Activated T-cell treated with anti-CD3 and anti-CD28 coated beads, Interleukin-2, amount 50 U/mL, for 4 hours (primary cell): ENCODE results near the gene CCIN. TPM values are rescaled to one million over a fixed set of nuclear protein-coding genes. Genes with fewer than 3 reads are reported as not detected.
A peak's percentile ranks its signal among the peaks of the same experiment; 100 is the strongest.

ENCODE experiments used
- ATAC-seq, 2 donors: fragments of 200-7000 bp; cut with Tn5 transposase; one replicate each; pipeline ENCODE4 v1.10.0; 2021
- DNase-seq: peaks from one replicate; pipeline ENCODE4 v3.0.0-alpha.2; 2020
- H3K27me3 Mint-ChIP-seq: one replicate; pipeline ENCODE4 v1.8.0; 2021; ENCODE audit warnings: low read depth, mixed read lengths
- H3K36me3 Mint-ChIP-seq: one replicate; pipeline ENCODE4 v1.8.0; 2022; ENCODE audit warnings: mixed read lengths; ENCODE audit not compliant: insufficient read depth
- H3K4me1 Mint-ChIP-seq: one replicate; pipeline ENCODE4 v1.8.0; 2021; ENCODE audit warnings: low read depth, mixed read lengths
- H3K4me3 Mint-ChIP-seq: one replicate; pipeline ENCODE4 v1.8.0; 2021; ENCODE audit warnings: mild to moderate bottlenecking, moderate library complexity, mixed read lengths
- H3K9me3 Mint-ChIP-seq: one replicate; pipeline ENCODE4 v1.8.0; 2021; ENCODE audit warnings: mixed read lengths
- total RNA-seq, 3 donors: library from RNA; stranded (reverse); gene quantifications; one replicate each; pipeline ENCODE4 v1.2.1, GENCODE V29; 2021

CCIN gene
- total RNA-seq, 3 donors from 2014 or later: not detected

DNA sequence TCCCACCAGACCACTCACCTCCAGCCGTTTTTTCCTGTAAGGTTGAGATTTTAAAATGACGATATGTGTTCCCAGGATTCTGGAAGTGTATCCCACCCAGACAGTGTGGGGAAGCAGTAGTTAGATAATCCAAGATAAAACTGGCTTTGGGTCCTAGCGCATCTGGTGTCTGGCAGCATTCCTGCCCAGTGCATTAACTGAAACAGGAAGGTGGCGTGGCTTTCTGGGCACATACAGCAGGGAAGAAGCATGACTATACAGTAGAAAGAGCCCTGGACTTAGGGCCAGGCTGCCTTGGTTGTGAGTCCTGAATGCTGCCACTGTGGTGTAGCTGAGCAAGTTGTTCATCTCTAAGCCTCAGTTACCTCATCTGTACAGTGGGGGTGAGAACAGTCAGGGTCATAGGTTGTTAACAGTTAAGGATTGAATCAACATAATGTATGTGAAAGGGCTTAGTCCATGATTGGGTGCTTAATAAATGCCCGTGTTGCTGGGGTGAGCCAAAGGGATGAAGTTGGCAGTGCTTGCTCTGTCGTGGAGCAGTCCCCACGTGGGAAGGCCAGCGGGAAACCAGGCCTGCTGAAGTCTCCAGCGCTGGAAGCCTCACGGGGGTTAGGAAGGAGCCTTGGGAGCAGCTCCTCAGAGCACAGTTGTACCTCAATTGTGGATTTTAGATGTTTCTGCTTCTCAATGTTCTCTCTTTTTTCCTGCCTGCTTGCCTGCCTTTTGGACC is 39.5 kb downstream of the CCIN start:
- H3K9me3 Mint-ChIP-seq: no peaks in the 10 kb centered on the region
- peaks cover 52% of the 10 kb centered on the region for H3K4me1 Mint-ChIP-seq
- DNase-seq (no peak), ATAC-seq (no peak)
- no peak overlapping the region for H3K4me3 Mint-ChIP-seq
- H3K36me3 Mint-ChIP-seq: peaks cover 54% of the 10 kb centered on the region
- H3K27me3 Mint-ChIP-seq: no peaks in the 10 kb centered on the region

DNA sequence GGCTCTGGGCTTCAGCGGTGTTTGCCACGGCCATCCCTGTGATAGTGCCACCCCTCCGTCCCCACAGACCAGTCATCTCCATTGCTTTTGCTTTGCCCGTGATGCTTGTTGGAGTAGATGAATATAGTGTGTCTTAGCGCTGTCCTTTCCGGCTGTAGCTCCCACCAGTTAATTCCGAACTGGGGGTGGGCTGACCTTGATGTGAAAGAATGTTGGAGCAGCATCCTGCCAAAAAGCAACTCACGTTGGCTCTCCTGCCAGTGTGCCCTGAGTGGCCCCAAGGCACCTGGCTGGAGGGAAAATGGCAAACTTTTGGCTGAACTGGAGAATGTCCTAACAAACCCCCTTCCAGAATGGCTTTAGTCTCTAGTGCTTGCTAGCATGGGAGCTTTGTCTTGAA is 41.5 kb downstream of the CCIN start:
- H3K4me3 Mint-ChIP-seq: no peak overlapping the region
- H3K9me3 Mint-ChIP-seq: no peaks in the 10 kb centered on the region
- no peaks in the 10 kb centered on the region for H3K27me3 Mint-ChIP-seq
- DNase-seq (no peak), ATAC-seq (no peak)
- peaks cover 59% of the 10 kb centered on the region for H3K4me1 Mint-ChIP-seq
- H3K36me3 Mint-ChIP-seq: peaks cover 51% of the 10 kb centered on the region

DNA sequence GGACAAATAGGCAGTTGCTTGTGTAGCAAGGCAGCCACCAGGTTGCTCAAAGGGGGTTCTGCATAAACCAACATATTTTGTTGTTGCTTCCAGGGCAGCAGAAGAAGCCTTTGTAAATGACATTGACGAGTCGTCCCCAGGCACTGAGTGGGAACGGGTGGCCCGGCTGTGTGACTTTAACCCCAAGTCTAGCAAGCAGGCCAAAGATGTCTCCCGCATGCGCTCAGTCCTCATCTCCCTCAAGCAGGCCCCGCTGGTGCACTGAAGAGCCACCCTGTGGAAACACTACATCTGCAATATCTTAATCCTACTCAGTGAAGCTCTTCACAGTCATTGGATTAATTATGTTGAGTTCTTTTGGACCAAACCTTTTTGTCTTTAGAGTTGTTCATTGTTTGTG is 42.3 kb downstream of the CCIN start:
- Mint-ChIP-seq H3K36me3 (peaks cover 49% of the 10 kb centered on the region), H3K27me3 (no peaks in the 10 kb centered on the region), H3K4me1 (peaks cover 59% of the 10 kb centered on the region), H3K4me3 (no peak overlapping the region), H3K9me3 (no peaks in the 10 kb centered on the region)
- DNase-seq (no peak), ATAC-seq (no peak)

DNA sequence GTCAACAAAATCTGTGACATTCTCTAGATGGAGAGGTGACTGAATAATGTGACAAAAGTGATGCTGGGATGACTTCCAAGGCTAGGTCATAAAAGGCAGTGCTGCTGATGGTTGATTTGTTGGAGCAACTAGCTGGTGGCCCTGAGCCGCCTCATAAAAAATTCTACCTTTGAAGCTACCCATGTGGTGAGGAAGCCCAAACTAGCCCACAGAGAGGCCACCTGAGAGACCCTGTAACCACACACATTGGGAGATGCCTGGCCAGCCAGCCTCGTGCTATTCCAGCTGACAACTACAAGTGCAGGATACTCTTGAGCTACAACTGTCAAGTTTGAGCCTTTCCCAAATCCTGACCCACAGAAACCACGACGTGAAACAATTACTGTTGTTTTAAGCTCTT is 44.2 kb downstream of the CCIN start:
- Mint-ChIP-seq H3K4me1 (peaks cover 55% of the 10 kb centered on the region), H3K4me3 (no peak overlapping the region), H3K36me3 (peaks cover 37% of the 10 kb centered on the region), H3K9me3 (no peaks in the 10 kb centered on the region), H3K27me3 (no peaks in the 10 kb centered on the region)
- ATAC-seq: no peak
- no peak for DNase-seq

DNA sequence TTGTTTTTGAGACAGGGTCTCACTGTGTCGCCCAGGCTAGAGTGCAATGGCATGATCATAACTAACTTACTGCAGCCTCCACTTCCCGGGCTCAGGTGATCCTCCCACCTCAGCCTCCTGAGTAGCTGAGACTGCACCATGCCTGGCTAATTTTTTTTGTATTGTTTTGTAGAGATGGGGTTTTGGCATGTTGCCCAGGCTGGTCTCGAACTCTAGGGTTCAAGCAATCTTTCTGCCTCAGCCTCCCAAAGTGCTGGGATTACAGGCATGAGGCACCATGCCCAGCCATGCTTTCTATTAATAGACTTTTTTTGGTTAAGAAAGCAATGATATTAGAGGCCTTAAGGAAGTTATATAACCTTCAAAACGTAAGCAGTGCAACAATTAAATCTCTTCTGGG is 44.8 kb downstream of the CCIN start:
- DNase-seq (no peak), ATAC-seq (no peak)
- Mint-ChIP-seq H3K4me3 (no peak overlapping the region), H3K4me1 (peaks cover 56% of the 10 kb centered on the region), H3K36me3 (peaks cover 36% of the 10 kb centered on the region), H3K27me3 (no peaks in the 10 kb centered on the region), H3K9me3 (no peaks in the 10 kb centered on the region)

DNA sequence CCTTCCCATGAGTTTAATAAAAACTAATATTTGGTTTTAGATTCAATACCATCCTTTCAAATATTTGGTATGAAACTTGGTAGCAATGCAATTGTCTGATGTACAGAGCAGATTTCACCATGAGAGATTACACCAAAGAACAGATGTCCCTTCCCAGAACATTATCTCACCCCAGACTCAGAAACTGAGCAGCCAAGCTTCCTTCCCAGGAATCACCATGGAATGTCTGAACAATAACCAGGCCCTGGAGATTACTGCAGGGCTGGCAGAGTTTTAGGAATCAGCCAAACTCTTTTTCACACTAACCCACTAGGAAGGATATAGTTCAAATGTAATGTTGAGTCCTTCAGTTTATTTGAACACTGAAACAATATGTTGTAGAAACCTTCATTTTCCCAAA is 45.4 kb downstream of the CCIN start:
- Mint-ChIP-seq H3K9me3 (no peaks in the 10 kb centered on the region), H3K4me3 (no peak overlapping the region), H3K4me1 (peaks cover 54% of the 10 kb centered on the region), H3K27me3 (no peaks in the 10 kb centered on the region), H3K36me3 (peaks cover 35% of the 10 kb centered on the region)
- no peak for ATAC-seq
- no peak for DNase-seq

DNA sequence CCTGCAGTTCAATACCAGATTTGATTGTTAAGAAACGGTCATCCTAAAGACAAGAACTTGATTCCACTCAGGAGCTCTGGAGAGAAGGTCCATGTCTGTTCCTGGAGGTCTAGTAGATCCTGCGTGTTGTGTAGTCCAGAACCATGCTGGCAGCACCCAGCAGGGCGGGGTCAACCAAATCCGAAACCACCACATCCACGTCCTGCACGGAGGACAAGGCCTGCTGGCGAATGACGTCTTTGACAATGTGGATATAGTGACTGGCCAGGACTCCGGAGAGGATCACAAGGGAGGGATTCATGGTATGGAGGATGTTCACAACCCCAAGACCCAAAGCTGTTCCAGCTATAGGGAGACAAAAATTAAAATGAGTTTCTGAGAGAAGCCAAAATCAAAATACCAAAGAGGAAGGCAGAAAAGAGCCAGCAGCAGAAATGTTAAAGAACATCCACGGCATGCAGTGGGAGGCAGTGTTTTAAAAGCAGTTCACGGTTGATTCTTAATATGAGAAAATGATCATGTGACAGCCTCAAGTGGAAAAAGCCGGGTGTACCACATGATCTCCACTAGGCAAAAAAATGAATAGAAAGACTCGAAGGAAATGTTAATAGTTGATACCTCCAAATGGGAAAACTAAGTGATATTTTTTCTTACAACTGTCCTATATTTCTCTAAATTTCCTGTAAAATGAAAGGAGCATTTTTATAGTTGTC is 48.2 kb downstream of the CCIN start:
- Mint-ChIP-seq H3K36me3 (peaks cover 28% of the 10 kb centered on the region), H3K27me3 (no peaks in the 10 kb centered on the region), H3K9me3 (peaks cover 1% of the 10 kb centered on the region), H3K4me3 (no peak overlapping the region), H3K4me1 (peaks cover 38% of the 10 kb centered on the region)
- ATAC-seq: no peak
- DNase-seq: no peak

DNA sequence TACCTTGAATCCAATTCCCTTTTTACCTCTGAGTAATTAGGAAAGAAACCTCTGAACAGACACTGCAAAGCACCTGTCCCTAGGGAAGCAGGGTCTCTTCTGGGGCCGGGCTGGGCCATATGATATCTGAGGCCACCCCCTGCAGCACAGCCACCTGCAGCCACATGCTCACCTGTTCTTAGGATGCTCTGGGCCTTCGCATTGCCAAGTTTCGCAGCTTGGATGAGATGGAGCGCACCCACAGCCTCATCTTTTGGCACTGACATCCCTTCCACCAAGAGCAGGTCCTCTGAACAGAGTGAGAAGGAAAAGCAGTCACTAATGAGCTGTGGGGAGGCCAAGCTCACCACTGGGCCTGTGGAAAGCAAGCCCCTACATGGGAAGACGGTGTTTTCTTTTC is 48.8 kb downstream of the CCIN start:
- ATAC-seq (peak in 1 of 2 donors; percentile 16), DNase-seq (no peak)
- Mint-ChIP-seq H3K36me3 (peaks cover 34% of the 10 kb centered on the region), H3K9me3 (peaks cover 7% of the 10 kb centered on the region), H3K4me3 (no peak overlapping the region), H3K4me1 (peaks cover 38% of the 10 kb centered on the region), H3K27me3 (no peaks in the 10 kb centered on the region)

DNA sequence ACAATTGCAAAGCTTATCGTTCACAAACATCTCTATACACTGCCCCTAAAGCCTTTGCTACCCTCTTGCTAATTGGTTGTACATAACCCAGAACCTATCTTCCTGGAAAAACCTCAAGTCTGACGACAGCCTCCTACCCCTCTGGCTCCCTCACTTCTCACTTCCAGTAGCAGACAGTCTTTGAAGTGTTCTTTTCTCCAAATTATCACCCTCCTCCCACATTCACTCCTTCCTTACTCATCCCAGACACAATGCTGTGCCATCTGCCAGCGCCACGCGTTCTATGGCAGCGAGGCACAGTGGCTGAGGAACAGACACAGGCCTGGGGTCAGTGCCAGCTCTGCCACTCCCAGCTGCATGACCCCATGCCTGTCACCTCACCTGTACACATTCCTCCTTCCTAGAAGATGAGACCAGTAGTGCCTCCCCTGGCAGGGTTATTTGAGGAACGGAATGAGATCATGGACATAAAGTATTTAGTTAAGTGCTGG is 49.3 kb downstream of the CCIN start:
- peaks cover 39% of the 10 kb centered on the region for H3K36me3 Mint-ChIP-seq

More for the DNA sequence above, 49.3 kb downstream of the CCIN start:
- Mint-ChIP-seq H3K9me3 (peaks cover 8% of the 10 kb centered on the region), H3K4me3 (no peak overlapping the region), H3K4me1 (peaks cover 35% of the 10 kb centered on the region), H3K27me3 (no peaks in the 10 kb centered on the region)
- ATAC-seq (peak; percentile 21 to 28), DNase-seq (no peak)

Other genes with a start within 250 kb of the CCIN start
- not detected for gene OR2S2, start 211.2 kb upstream of the CCIN start, total RNA-seq
- gene RECK, start 132.5 kb upstream of the CCIN start, total RNA-seq: 1 to 10 TPM; 2.0 to 2.4 (median 2.0) TPM
- gene GLIPR2, start 32.7 kb upstream of the CCIN start, total RNA-seq: 1 to 10 TPM; 5.3 to 7.6 (median 6.1) TPM
- 100 to 1,000 TPM; 182 to 195 (median 183) TPM for gene CLTA, start 21.5 kb downstream of the CCIN start, total RNA-seq
- 10 to 100 TPM; 13.8 to 15.2 (median 14.3) TPM for gene GNE, start 89.1 kb downstream of the CCIN start, total RNA-seq
- gene RNF38, start 230.9 kb downstream of the CCIN start, total RNA-seq: 10 to 100 TPM; 29.8 to 32.0 (median 31.7) TPM